GM19193 (cell line): ENCODE results near the gene SMAD4.

Source experiments
- POLR2A ChIP-seq: IDR thresholded peaks from 4 replicates; pipeline ENCODE4 v1.6.1; 2011; ENCODE audit not compliant: insufficient read depth, insufficient read length; ENCODE audit errors: extremely low read depth

SMAD4 gene

DNA sequence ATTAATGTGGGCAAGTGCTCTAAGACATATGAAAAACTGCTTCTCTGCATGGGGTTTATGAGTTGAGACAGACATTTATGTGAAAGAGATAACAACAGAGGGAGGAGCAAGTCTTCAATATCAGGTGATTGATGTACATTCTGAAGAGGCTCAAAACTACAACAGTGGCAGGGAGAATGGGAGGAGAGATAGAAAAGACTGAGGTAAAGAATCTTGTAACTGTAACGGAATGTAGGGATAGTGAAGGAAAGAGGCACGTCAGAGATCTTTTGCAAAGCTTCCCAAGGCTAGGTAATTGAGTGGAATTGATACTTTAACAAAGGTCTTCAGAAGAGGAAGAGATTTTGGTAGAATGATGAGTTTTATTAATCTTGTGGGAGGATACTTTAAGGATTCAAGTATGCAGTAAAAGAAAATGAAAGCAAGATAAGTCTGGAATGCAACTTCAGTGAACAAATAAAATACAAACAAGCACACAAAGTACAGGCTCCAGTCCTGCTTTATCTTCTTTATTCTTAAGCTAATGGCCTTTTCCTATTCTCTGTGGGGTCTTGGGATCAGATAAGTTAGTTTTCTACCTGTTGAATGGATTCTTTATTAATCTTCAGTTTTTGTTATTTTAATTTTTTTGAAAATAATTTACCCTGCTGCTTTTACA, 15.0 kb downstream of the SMAD4 start:
- TF ChIP-seq POLR2A, result no peak

DNA sequence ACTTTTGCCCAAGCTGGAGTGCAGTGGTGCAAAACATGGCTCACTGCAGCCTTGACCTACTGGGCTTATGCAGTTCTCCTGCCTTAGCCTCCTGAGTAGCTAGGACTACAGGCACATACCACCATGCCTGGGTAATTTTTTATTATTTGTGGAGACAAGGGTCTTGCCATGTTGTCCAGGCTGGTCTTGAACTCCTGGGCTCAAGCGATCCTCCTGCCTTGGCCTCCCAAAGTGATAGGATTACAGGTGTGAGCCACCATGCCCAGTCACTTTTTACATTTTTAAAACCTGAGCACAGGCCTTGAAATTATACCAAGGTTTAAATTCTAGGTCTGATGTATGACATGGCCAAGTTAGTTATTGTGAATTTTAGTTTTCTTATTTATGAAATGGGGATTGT, 18.2 kb downstream of the SMAD4 start:
- TF ChIP-seq POLR2A, result no peak

DNA sequence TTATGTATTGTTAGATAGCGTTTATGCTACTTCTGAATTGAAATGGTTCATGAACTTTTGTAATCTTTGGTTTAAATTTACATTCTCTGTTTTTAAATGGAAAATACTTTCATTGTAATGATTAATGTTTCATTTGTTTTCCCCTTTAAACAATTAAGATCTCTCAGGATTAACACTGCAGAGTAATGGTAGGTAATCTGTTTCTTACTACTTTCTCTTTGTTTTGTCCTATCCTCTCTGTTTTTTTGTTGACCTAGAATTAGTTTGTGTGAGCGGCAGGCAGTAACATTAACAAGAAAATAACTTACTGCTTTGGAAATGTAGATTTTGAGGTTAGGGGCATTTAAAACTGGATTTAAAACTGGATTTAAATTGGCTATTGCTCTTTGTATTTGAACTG, 19.1 kb downstream of the SMAD4 start:
- no peak for TF ChIP-seq POLR2A

DNA sequence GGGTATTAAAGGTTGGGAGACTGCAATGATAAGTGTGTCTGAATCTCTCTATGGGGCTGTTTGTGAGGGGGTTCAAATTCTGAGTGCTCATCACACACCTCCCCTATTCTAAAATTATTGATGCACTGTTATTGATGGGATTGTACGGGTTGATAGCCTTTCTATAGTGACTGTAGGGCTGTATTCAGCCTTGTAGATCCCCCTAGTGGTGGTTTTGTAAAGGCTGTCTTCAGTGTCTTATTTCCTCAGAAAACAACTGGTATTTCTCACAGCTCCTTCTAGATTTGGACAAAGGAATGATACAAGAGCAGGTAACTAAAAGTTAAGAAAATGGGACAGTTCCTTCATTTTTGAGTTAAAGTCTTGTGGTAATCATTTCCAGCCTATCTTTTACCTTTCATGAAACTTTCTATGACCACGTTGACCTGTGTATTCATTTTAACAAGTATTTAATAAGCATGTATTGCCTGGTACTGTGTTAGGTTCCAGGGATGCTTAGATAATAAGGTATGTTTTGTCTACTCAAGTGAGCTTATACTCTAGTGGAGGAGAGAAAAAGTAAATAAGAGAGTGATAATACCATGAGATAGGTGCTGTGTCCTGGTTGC, 21.2 kb downstream of the SMAD4 start:
- no peak for TF ChIP-seq POLR2A

DNA sequence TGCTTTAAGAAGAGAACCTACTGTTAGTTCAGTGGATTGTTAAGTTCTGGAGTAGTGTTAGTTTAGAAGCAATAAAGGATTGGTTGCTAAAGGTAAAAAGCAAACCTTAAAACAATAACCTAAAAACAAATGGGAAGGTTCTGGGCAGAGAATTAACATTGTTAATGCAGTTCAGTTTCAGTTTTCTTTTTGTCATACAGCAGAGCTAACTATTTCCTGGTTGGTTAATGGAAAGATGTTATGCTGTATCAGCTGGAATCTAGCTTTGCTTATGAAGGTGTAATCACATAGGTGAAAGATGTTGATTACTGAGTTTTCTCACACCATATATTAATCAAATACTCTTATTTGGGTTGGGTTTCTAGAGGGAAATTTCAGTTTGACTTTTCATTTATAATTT, 23.8 kb downstream of the SMAD4 start:
- TF ChIP-seq POLR2A, result no peak

DNA sequence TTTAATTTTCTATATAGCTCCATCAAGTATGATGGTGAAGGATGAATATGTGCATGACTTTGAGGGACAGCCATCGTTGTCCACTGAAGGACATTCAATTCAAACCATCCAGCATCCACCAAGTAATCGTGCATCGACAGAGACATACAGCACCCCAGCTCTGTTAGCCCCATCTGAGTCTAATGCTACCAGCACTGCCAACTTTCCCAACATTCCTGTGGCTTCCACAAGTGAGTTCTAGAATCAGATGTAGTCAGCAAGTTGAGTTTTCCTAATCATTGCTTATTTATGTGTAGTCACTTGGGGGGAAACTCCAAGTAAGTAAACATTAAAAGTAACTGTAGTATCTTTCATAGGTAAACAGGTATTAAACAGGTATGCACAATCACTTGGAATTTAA, 24.8 kb downstream of the SMAD4 start:
- TF ChIP-seq POLR2A, result no peak

DNA sequence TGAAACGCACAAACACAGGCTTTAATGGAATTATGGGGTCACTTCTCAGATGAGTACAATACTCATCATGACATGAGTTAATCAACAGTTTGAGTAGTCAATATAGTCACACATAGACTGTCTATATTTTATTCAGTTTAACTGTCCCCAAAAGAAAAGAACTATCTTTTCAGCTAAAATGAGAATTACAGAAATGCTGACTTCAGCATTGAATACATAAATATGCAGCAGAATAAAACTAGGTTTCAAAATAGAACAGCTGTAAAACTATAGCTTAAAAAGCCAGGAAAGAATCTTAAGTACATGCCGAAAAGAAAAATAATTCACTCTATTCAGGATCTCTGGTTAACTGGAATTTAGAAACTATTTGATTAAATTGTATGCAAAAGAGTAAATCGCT, 30.0 kb downstream of the SMAD4 start:
- TF ChIP-seq POLR2A, result no peak

DNA sequence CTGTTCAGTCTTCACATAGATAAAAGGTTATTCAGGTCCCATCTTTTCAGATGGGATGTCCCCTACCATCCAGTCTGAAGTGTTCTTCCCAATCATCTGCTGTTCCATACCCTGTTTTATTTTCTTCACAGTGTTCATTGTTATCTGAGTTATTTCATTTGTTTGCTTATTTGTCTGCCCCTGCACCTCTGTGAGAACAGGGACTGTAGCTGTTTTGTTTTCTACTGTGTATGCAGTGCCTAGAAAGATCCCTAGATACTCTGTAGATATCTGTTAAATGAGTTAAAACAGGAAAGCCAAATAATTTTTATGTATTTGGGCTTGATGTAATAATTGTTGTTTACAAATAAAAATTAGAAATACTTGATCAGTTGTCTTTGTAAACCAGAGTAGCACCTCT, 34.2 kb downstream of the SMAD4 start:
- no peak for TF ChIP-seq POLR2A

DNA sequence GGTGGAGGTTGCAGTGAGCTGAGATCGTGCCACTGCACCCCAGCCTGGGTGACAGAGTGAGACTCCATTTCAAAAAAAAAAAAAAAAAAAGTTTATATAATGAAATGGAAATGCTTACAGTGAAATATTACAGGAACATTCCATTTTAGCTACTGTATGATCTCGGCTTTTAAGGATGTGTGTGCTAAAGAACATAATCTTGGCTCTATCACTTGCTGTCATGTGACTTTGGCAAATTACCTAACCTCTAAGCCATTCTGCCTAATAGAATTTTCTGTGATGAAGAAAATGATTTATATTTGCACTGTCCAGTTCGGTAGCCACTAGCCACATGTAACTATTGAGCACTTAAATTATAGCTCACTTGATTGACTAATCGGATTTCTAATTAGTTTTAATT, 36.3 kb downstream of the SMAD4 start:
- TF ChIP-seq POLR2A, result no peak

DNA sequence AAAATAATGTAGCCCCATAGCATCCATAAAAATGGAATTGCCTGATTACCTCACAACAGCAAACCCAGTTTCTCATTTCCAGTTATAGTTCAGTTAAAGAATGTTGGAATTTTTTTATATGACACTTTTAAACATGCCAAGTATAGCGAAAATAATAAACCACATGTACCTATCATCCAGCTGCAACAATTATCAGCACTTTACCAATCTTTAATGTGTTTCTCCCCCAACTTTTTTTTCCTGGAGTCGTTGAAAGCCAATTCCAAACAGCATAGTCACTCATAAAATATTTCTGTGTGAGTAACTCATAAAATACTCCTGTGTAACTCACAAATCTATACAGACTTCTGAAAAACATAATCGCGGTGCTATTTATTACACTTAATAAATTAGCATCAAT, 38.1 kb downstream of the SMAD4 start:
- TF ChIP-seq POLR2A, result no peak

DNA sequence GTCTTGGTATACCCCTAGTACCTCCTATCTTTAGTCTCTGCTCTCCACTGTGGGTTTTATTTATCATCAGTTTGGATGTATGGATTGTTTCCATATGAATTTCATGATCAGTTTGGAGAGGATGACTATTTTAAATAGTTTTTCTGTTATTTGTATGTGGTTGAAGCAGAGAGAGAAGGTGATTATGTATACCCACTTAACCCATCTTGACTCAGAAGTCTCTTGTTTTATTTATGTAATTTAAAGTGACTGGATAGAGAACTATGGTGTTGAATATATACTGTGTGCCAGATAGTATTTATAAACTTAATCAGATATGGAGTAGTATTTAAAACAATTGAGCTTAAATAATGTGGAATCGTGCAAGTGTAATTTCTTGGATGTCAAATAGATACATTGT, 39.9 kb downstream of the SMAD4 start:
- no peak for TF ChIP-seq POLR2A

DNA sequence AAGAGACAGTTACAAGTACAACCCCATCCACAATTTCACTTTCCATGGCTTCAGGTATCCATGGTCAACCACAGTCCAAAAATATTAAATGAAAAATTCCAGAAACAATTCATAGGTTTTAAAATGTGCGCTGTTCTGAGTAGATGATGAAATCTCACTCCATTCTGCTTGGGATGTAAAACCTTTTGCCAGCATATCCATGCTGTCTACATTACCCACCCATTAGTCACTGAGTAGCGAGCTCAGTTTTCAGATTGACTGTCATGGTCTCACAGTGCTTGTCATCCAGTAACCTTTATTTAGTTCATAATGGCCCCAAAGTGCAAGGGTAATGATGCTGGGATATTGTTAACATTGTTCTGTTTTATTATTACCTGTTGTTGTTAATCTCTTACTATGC, 40.5 kb downstream of the SMAD4 start:
- TF ChIP-seq POLR2A, result no peak

DNA sequence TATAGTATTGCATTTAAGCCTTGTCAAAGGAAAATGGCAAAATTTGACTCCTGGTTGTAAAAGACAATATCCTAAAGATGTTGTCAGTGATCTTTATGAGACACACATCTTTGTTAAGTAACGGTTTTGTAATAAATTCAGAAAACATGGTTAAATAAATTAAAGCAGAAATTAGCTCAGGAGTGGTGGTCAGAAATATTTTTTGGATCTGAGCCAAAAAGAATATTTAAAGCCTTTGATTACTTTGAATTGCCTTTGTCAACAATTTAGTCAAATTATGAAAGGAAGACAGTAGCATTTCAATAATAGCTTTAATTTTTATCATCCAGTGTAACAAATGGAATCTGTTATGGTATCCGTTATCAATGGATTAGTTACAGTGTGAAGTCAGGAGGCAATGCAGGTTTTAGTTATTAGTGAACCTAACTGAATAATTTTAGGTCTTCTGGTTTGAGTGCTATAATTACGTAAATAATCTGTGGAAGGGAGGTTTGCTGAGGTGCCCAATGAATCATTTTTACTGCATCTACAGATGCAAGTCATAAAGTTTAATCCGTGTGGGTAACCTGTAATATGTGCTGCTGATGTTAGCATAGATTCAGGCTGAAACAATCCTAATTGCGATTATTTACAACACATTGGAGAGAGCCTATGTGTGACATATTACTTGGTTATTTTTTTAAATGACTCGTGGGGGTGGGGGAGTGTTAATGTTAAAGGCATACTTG, 42.7 kb downstream of the SMAD4 start:
- no peak for TF ChIP-seq POLR2A

DNA sequence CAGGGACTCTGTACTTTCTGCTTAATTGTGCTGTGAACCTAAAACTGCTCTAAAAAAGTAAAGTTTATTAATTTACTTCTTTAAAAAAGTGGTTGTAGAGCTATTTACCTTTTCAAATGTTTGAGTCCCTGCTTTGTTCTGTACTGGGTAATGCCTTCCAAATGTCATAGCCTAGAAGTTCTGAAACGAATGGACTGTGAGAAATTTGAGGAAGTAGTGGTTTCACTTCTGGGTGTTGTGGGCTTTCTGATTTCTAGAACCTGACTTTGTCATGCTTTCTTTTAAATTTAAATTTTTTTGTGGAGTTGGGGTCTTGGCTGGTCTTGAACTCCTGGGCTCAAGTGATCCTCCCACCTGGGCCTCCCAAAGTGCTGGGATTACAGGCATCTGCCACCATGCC, 44.6 kb downstream of the SMAD4 start:
- TF ChIP-seq POLR2A, result no peak

DNA sequence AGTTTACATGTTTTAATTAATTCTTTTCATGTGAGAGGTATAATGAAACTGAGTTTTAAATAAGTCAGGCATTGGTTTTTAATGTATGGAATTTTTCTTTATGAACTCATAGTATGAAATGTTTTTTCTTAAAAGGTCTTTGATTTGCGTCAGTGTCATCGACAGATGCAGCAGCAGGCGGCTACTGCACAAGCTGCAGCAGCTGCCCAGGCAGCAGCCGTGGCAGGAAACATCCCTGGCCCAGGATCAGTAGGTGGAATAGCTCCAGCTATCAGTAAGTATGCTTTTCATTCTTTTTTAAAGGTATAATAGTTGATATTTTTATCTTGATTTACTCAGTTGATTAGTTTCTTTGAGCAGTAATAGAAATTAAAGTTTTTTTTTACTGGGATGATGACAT, 46.5 kb downstream of the SMAD4 start:
- TF ChIP-seq POLR2A, result no peak

DNA sequence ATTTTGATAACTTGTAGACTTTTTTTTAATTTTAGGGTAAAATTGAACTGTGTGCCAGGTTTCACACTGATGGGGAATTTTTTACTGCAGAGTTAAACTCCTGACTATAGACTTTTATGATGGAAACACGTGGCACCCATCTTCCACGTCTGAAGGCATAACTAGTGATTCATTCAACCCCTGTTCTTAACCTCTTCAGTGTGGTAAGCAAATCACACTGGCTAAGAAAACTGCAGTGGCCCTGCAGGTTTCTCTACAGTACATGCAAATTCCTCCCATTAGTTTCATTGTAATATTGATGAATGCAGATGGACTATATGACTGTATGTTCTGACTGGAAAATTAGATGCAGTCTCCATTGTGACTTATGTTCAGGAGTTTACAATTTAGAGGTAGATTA, 47.2 kb downstream of the SMAD4 start:
- TF ChIP-seq POLR2A, result no peak

DNA sequence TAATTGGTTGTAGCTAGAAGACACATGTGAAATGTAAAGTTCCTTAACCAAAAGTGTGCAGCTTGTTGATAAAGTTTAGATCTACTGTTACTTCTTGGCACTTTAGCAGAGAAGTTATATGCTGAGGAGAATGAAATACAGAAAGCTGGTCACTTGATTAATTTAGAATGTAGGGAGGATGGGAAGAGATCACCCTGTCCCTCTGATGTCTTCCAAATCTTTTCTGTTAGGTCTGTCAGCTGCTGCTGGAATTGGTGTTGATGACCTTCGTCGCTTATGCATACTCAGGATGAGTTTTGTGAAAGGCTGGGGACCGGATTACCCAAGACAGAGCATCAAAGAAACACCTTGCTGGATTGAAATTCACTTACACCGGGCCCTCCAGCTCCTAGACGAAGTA, 48.0 kb downstream of the SMAD4 start:
- TF ChIP-seq POLR2A, result no peak

DNA sequence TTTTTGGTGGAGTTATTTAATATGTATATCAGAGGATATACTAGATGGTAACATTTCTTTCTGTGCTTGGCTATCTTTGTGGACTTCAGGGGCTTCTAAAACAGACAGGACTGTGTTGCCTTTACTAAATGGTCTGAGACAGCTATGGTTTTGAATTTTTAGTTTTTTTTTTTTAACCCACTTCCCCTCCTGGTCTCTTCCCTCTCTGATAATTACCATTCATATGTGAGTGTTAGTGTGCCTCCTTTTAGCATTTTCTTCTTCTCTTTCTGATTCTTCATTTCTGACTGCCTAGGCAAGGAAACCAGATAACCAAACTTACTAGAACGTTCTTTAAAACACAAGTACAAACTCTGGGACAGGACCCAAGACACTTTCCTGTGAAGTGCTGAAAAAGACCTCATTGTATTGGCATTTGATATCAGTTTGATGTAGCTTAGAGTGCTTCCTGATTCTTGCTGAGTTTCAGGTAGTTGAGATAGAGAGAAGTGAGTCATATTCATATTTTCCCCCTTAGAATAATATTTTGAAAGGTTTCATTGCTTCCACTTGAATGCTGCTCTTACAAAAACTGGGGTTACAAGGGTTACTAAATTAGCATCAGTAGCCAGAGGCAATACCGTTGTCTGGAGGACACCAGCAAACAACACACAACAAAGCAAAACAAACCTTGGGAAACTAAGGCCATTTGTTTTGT, 52.7 kb downstream of the SMAD4 start:
- no peak for TF ChIP-seq POLR2A
